Ascending aorta (tissue), 2 donors: ENCODE data around the gene PTN. TPM values are rescaled to one million over a fixed set of nuclear protein-coding genes. Genes with fewer than 3 reads are reported as not detected.
A peak's percentile ranks its signal among the peaks of the same experiment; 100 is the strongest.

ENCODE experiments used
- DNase-seq, 2 donors: peaks; one replicate each; pipeline ENCODE4 v3.0.0-alpha.2; 2019; ENCODE audit warnings: low spot score in 2 of 2
- H3K27ac ChIP-seq, 2 donors: fragments of 200-600 bp; sonication (generic); one replicate each; pipeline ENCODE4 v1.5.1; 2016 to 2017; ENCODE audit warnings: mild to moderate bottlenecking in 1 of 2
- H3K27me3 ChIP-seq: fragments of 200-600 bp; sonication (generic); one replicate; pipeline ENCODE4 v1.5.1; 2017
- H3K36me3 ChIP-seq, 2 donors: fragments of 200-600 bp; sonication (generic); one replicate each; pipeline ENCODE4 v1.5.1; 2016
- H3K4me1 ChIP-seq, 2 donors: fragments of 200-600 bp; sonication (generic); one replicate each; pipeline ENCODE4 v1.5.1; 2016 to 2017; ENCODE audit warnings: mild to moderate bottlenecking in 1 of 2
- H3K4me3 ChIP-seq, 2 donors: fragments of 200-600 bp; sonication (generic); one replicate each; pipeline ENCODE4 v1.5.1; 2016 to 2017; ENCODE audit warnings: mild to moderate bottlenecking in 1 of 2
- H3K9me3 ChIP-seq, 2 donors: fragments of 200-600 bp; sonication (generic); one replicate each; pipeline ENCODE4 v1.5.1; 2016
- intact Hi-C: fragments of 100-400 bp; cut with DNase I; formaldehyde crosslinking; loops from one replicate; pipeline ENCODE4 v1.15.1; 2023
- total RNA-seq: library from RNA; depleted of rRNA; stranded (reverse); fragments of >200 nt; gene quantifications from one replicate; pipeline ENCODE4 v1.1.0, GENCODE V29; 2016
- TF ChIP-seq, protein P1 (sequence below), 3 experiments: fragments of 200-600 bp in 2 of 3; fragments of 450-650 bp in 1 of 3; sonication (generic) in 2 of 3; IDR thresholded peaks; one replicate each; pipeline ENCODE4 v1.5.1; 2016 to 2019; ENCODE audit warnings: antibody characterized with exemption in 3 of 3, mild to moderate bottlenecking in 1 of 3, moderate library complexity in 1 of 3

Gene PTN, protein sequence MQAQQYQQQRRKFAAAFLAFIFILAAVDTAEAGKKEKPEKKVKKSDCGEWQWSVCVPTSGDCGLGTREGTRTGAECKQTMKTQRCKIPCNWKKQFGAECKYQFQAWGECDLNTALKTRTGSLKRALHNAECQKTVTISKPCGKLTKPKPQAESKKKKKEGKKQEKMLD
- 10.4 TPM for total RNA-seq

DNA sequence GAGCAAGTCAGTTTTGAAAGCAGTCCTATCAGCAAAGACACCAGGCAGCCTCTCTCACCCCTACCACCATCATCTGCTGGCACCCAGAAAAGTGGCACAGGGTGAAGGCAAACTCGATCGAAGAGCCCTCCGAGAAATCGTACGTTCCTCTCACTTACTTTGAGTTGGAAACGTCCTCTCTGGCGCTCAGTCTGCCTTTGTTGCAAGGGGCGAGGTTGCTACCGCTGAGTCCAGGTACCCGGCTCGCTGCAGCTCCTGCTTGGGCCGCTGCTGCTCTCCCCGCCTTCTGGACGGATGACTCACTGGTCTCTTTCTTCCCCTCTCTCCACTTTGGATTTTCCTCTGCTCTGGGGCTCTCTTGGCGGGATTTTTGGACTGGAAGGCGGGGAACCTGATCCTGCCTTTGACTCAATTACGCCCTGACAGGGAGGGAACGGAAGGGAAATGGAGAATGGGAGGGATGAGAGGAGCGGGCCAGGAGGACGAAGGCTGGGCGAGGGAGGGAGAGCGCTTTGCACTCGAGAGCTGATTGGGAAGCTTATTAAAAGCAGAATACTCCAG, at the start of gene PTN:
Gene PTN (minus strand): TSS at position 453 of the 561 bp plus-strand sequence. CDS start 88,760 bp downstream, outside the sequence.
- peak within 1 kb of the TSS; percentile 52 to 59 for H3K4me3 ChIP-seq
- H3K36me3 ChIP-seq, result no peaks in the 10 kb centered on the region
- H3K9me3 ChIP-seq, result no peaks in the 10 kb centered on the region
- TF ChIP-seq, protein P1, sequence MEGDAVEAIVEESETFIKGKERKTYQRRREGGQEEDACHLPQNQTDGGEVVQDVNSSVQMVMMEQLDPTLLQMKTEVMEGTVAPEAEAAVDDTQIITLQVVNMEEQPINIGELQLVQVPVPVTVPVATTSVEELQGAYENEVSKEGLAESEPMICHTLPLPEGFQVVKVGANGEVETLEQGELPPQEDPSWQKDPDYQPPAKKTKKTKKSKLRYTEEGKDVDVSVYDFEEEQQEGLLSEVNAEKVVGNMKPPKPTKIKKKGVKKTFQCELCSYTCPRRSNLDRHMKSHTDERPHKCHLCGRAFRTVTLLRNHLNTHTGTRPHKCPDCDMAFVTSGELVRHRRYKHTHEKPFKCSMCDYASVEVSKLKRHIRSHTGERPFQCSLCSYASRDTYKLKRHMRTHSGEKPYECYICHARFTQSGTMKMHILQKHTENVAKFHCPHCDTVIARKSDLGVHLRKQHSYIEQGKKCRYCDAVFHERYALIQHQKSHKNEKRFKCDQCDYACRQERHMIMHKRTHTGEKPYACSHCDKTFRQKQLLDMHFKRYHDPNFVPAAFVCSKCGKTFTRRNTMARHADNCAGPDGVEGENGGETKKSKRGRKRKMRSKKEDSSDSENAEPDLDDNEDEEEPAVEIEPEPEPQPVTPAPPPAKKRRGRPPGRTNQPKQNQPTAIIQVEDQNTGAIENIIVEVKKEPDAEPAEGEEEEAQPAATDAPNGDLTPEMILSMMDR (IDR thresholded peaks at IDR 0.05), result no peak
- H3K27ac ChIP-seq, result no peak within 1 kb of the TSS
- no peak for DNase-seq
- H3K4me1 ChIP-seq, result no peaks in the 10 kb centered on the region
- intact Hi-C loops, result no loop called here
- no peaks in the 10 kb centered on the region for H3K27me3 ChIP-seq

DNA sequence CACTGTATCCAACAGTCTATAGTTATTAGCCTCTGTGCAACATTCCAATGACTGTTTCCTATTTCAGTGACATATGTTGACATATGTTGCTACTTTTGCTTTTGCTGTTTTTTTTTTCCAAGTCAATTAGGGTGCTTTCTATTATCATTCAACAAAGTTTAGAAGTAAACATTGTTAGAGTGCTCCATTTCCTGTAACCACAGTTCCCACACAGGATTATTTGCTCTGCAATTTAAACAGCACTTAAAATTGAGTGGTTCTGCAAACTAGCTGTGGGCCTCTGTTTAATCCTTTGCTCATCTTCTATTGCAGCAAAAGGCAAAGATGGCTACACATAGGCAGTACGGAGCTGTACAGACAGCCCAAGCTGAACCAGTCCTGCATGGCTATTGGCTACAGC, 46.5 kb upstream of the PTN start:
- no peaks in the 10 kb centered on the region for H3K9me3 ChIP-seq
- H3K4me1 ChIP-seq, result no peaks in the 10 kb centered on the region
- H3K4me3 ChIP-seq, result no peak overlapping the region
- TF ChIP-seq, protein P1 (IDR thresholded peaks at IDR 0.05), result no peak
- intact Hi-C loops, result no loop called here
- H3K27me3 ChIP-seq, result no peaks in the 10 kb centered on the region
- DNase-seq, result no peak
- peaks cover 0 to 5% of the 10 kb centered on the region in 2 donors for H3K36me3 ChIP-seq
- H3K27ac ChIP-seq, result no peak overlapping the region

DNA sequence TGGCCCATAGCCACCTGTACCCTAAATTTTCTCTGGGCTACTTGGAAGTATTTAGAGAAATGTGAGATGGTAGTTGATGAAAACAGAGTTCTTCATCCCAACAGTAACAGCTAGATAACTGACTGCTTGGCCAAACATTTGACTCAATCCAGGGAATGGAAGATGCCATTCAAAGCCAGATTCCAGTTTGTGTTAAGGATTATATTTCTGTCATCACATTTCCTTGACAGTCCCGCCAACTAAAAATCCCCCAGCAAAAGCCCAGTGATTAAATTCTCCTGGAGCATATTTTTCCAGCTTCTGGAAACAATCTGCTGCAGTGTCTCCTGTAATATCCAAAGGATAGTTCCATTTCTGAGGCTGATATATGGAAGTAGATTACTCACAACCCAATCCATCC, 45.4 kb upstream of the PTN start:
- no peaks in the 10 kb centered on the region for H3K27me3 ChIP-seq
- no peak for DNase-seq

DNA sequence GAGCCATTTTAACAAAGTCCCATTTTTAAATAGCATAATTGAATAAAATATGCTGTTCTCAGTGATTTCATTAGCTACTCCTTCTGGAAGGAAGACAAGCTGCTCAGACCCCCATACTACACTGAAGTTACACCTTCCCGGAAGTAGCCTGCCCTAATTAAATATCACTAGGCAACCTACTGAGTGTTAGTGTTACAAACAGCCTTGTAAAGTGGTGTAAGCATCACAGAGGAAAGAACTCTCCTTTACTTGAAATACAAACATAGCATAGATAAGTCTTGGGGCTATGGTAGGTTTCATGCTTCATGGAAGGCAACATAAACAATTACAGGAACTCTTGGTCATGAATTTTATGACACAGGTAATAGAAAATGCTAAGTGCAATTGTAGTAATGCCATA, 43.4 kb upstream of the PTN start:
- intact Hi-C loops, result no loop called here
- Histone ChIP-seq H3K4me3 (no peak overlapping the region), H3K4me1 (no peaks in the 10 kb centered on the region), H3K36me3 (peaks cover 0 to 5% of the 10 kb centered on the region in 2 donors), H3K27ac (no peak overlapping the region), H3K27me3 (no peaks in the 10 kb centered on the region), H3K9me3 (no peaks in the 10 kb centered on the region)
- DNase-seq, result no peak
- TF ChIP-seq, protein P1 (IDR thresholded peaks at IDR 0.05), result no peak

More for the DNA sequence above, 45.4 kb upstream of the PTN start:
- Histone ChIP-seq H3K27ac (no peak overlapping the region), H3K4me3 (no peak overlapping the region), H3K36me3 (peaks cover 0 to 5% of the 10 kb centered on the region in 2 donors), H3K4me1 (no peaks in the 10 kb centered on the region), H3K9me3 (no peaks in the 10 kb centered on the region)
- intact Hi-C loops, result no loop called here
- TF ChIP-seq, protein P1 (IDR thresholded peaks at IDR 0.05), result no peak

DNA sequence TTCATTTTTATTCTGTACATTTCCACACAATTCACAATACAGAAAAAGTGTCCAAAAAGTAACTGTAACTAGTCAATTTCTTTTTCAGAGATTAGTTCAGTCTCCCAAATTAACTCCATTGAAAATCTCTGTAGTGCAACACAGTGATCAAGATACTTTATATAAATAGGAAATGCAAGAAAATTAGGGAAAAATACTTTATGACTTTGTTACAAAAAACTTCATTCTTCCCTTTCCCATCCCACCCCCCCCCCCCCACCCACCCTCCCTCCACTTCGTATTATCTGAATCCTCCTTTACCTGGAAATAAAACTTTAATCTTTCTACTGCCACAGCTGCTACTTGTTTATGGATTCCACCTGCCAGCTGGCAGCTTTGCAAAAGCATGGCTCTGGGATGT, 37.5 kb upstream of the PTN start:
- Histone ChIP-seq H3K36me3 (no peaks in the 10 kb centered on the region), H3K9me3 (peaks cover 0 to 14% of the 10 kb centered on the region in 2 donors), H3K4me3 (no peak overlapping the region), H3K27ac (no peak overlapping the region), H3K27me3 (no peaks in the 10 kb centered on the region), H3K4me1 (no peaks in the 10 kb centered on the region)
- intact Hi-C loops, result no loop called here
- DNase-seq, result no peak
- TF ChIP-seq, protein P1 (IDR thresholded peaks at IDR 0.05), result no peak
